Muscle of arm (tissue), 12 donors: Measurements from ENCODE around the gene KIF1B. TPM values are rescaled to one million over a fixed set of nuclear protein-coding genes. Genes with fewer than 3 reads are reported as not detected.
"Not testable (repeated sequence)": the region's sequence is repeated elsewhere in the genome, so short reads cannot be mapped to it uniquely, and the experiment has no call there.

Source experiments
- DNase-seq: peaks from one replicate; pipeline ENCODE4 v3.0.0-alpha.2; 2013
- polyA plus RNA-seq, 12 donors: library from polyadenylated mRNA; unstranded; fragments of 120-200 nt; gene quantifications; one replicate each; pipeline ENCODE4 v1.2.1, GENCODE V29; 2013; ENCODE audit not compliant: insufficient read length in 12 of 12

The KIF1B gene
- polyA plus RNA-seq, 12 donors: 84.4 to 601 (median 199) TPM

DNA sequence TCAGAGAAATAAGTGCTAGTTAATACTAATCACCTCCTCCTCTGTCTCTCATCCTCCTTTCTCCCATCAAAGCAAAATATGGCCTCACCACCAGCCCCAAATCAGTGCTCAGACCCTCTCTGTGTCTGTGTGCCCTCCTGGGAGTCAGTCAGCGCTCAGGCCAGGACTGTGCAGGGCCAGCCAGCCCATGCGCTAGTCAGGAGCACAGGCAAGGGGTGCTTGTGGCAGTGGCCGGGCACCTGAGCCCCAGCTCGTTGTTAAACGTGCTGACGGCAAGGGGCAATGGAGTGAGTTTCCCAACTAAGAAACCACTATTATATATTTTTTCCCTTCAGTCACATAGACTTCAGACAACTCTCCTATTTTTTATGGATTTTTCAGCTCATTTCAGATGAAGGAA lies 169.3 kb downstream of the KIF1B start:
- DNase-seq: no peak

DNA sequence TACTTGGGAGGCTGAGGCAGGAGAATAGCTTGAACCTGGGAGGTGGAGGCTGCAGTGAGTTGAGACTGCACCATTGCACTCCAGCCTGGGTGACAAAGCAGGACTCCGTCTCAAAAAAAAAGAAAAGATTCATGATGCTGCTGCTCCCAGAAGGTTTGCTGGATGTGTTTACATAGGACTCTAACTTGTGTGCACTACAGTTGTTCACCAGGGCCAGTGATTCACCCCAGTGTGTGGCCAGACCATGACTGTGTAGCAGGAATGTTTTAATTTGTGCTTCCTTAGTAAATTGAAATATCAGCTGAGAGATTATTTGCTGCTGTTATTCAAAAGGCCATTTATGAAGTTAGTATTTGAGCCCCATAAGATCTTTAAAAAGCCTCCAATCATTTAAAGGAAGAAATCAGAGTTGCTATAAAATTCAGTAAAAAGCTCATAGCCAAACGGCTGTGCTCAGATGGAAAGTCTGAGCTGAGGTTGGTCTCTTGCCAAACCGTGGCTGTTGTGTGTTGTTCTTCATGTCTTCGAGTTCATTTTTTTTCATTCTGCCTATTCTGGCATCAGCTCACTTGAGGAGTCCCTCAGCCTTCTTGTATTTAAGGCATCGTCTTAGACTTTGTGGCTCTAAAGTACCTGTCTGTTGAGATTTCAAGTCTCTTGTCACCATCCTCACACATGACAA lies 170.4 kb downstream of the KIF1B start:
- peak; percentile 80 for DNase-seq

DNA sequence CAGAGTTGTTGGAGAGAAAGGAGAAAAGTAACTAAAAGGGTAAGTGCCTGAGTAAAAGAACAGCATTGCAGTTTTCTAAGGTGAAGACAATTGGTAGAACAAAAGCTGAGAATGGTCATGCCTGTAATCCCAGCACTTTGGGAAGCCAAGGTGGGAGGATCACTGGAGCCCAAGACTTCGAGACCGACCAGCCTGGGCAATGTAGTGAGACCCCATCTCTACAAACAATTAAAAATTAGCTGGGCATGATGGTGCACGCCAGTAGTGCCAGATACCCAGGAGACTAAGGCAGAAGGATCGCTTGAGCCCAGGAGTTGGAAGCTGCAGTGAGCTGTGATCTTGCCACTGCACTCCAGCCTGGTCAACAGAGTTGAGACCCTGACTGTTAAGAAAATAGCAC lies 173.3 kb downstream of the KIF1B start:
- no peak for DNase-seq

DNA sequence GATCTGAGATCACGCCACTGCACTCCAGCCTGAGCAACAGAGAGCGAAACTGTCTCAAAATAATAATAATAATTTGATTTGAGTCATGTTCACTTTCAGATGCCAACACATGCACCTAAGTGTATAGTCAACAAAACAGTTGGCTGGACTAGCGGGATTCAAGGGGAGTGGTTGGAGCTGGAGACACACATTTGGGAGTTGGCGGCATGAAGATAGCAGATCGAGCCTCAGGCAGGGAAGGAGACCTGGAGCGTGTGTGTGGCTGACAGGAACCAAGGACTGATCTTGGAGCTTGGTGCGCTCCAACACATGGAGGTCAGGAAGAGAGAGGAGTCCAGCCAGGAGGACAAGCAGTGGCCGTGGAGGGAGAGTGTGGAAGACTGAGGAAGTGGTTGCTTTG lies 173.8 kb downstream of the KIF1B start:
- no peak for DNase-seq

DNA sequence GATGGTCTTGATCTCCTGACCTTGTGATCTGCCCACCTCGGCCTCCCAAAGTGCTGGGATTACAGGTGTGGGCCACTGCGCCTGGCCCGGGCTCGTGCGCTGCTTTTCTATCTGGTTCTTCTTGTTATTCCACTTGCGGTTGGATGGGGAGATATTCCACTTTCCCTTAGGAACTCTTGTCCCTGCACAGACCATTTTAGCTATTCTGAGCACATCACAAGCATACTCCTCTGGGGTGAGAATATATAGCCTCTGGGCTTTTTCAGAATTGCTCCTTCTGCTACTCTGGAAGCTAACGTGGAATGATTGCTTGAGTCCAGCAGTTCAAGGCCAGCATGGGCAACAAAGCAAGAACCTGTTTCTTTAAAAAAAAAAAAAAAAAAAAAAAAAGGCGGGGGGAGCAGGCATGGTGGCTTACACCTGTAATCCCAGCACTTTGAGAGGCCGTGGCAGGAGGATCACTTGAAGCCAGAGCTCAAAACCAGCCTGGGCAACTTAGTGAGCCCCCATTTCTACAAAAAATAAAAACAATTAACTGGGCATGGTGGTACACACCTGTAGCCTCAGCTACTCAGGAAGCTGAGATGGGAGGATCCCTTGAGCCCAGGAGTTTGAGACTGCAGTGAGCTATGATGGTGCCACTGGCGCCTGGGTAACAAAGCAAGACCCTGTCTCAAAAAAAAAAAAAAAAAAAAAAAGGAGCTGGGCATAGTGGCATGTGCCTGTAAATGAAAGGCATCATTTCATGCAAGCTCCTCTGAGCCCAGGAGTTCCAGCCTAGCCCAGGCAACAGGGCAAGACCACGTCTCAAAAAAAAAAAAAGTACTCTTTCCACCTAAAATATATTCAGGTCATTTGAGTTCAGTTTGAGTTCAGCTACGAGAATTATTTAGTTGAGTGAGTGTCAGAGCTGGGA lies 176.6 kb downstream of the KIF1B start:
- no peak for DNase-seq

DNA sequence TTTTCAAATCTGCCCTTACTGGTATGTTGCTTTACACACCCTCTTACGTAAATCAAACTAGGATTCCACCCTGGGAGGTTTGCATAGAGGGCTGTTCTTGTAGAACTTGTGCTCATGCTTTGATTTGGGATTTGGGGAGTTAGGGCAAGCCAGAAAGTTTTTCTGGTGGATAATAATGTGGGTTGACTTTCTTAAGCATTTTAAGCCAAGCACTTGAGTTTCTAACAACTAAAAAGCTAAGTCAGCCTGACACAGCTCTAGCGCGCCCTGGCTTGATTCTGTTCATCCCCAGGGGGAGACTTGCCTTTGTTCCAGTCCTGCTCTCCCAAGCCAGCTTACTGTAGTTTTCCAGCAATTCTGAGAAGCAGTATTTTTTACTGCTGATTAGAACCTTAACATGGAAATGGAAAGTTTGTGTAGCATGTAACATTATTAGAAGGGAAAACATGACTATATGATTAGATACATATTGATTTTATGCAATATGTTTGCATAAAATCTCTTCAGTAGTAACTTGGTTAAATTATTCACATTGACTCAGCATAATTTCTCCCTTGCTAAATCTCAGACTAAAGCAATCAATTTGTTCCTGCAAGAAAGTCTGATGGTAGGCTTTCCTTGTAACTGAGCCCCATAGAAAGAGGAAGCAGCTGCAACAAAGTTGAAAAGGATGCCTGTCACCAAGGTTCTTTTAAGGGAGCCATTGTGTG lies 177.5 kb downstream of the KIF1B start:
- DNase-seq: peak; percentile 91

DNA sequence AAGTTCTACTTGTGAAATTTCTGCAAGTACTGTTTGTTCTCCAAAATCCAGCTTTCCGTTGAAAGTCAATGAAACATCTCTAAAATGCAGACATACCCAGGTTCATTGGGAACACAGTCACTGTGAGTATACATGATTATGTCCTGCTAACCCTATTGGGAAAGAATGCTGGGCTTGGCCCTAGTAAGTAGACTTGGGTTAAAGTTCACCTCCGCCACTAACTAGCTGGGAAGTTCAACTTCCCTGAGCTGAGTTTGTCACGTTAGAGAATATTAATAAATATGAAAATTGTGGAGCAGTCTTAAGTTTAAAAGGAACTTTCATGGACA lies 178.0 kb downstream of the KIF1B start:
- DNase-seq: no peak

DNA sequence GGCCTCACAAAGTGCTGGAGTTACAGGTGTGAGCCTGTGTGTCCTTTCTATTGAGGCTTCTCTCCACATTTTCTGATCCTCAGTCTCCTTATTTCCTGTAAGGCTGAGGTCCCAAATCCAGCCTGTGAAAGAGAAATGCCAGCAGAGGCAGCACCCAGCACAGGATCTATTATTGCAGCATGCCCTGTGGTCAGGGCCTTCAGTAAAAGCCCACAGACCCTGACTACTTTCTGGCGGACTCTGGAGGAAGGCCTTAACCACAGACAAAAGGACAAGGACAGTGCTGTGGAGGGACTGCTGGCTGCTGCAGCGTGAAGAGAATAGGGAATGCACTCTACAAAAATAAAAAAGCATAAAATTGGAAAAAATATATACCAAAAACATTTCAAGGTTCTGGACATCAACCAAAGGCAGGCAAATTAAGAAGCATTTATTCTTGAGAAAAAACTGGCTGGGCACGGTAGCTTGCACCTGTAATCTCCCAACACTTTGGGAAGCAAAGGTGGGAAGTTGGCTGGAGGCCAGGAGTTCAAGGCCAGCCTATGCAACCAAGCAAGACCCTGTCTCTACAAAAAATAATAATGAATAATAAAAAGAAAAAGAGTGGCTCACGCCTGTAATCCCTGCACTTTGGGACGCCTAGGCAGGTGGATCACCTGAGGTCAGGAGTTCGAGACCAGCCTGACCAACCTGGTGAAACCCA lies 179.1 kb downstream of the KIF1B start:
- DNase-seq: no peak

DNA sequence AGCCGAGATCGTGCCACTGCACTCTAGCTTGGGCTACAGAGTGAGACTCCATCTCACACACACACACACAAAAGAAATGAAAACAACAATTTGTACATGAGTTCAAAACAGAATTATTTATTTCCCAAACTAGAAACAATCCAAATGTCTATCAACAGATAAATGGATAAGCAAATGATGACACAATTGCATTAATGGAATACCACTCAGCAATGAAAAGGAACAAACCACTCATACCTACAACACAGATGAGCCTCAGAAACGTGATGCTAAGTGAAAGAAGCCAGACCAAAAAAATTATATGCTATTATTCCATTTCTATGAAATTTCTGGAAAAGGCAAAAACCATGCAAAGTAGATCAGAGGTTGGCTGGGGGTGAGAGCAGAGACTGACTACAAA lies 186.5 kb downstream of the KIF1B start:
- no peak for DNase-seq

DNA sequence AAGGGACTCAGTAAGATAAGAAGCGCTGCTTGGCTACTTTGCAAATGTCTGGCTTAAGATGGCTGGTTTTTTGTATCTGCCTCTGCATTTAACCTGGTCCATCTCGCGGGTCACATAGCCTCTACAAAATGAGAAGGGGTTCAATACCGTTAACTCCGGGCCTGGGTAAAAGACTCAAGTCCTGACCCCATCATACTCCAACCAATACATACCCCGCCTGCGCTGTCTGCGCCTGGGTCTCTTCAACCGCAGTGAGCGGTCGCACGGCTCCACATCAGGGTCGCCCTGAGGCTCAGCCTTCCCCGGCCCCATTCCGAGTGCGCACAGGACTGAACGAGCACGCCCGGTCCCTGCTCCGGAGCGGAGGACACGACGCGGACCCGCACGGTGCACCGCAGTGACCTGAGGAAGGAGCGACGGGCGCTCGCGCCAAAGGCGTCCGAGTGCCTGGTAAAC lies 187.9 kb downstream of the KIF1B start:
- DNase-seq: no peak

DNA sequence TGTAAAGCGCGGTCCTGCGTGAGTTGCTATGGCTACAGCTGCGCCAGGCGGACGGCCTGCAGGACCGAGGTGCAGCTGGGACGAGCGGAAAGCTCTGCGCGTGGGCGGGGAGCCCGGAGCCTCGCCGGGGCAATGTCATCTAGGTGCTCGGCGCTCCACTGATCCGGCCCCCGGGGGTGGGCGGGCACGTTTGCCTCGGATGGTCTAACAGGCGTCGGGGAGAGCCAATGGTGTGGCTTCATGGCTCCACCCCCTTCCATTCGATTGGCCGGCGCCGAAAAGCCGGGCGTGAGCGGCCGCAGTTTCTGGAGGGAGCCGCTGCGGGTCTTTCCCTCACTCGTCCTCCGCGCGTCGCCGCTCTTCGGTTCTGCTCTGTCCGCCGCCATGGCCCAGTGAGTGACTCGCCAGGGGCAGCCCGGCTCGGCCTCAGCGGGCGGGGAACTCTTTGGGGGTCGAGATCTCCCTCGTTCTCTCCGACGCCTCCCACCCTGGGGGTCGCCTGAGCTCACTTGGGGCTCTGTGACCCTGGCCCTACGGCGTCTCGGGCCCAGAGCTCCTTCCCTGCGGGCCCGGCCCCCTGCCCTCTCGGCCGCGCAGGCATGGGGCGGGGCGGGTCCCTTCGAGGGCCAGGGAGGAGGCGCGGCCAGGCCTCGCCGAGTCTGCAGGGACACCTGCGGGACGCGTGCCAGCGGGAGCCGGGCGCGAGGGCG lies 188.5 kb downstream of the KIF1B start, which contains the start of gene PGD:
TSS of gene PGD (plus strand) at position 331 of the 710 bp plus-strand sequence. CDS start at position 385, 54 bp downstream.
- DNase-seq: peak; percentile 97

DNA sequence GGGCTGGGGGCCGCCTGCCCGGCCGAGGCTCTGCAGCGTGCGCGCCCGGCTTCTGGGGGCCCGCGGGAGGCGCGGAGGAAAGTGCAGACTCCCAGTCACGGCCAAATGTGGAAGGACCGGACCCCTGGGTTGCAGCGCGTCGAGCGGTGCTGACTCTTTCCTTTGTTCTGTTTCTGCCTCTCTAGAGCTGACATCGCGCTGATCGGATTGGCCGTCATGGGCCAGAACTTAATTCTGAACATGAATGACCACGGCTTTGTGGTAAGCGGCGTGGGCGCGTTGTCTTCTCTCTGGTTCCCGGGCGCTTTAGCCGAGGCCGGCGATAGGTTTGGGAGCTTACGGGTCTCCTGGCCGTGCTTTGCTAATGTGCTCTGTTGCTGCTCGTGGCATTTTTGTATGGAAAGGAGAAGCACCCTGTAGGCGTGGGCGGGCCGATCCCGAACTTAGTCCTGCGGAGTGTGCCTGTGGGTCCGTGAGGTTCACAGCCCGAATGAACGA lies 189.1 kb downstream of the KIF1B start:
- peak; percentile 34 for DNase-seq

DNA sequence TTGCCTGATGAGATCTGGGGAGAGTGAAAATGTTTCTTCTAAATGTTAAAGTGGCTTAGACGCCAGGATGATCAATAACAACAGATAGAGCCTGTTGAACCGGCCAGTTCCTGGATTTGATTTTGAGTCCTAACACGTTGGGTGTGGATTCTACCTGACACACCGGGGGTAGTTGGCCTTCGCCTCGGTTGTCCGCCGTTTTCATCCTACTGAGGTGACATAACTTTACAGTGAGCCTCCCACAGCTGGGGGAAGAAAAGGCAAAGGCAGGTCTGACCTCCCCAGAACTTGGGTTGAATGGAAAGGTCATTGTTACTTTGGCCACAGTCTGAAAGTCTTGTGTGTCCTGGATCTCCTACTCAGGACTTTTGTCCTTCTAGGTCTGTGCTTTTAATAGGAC lies 189.6 kb downstream of the KIF1B start:
- DNase-seq: no peak

DNA sequence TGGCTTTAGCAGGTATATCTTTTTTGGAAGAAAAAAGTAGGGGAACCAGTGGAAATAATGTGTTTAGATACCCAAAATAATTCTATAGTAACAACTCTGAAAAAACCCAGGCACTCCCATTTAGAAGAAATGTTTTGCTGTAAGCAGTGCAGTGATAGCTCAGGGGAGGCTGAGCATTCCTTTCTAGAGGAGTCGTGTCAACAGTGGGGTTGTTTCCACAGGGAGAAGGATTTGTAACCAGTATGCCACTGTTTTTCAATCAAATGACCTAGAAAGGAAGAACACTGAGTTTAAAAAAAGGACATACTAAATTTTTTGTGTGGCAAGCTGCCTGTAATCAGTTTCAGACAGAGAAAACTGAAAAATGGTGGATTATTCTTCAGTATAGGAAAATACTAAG lies 190.9 kb downstream of the KIF1B start:
- DNase-seq: no peak

DNA sequence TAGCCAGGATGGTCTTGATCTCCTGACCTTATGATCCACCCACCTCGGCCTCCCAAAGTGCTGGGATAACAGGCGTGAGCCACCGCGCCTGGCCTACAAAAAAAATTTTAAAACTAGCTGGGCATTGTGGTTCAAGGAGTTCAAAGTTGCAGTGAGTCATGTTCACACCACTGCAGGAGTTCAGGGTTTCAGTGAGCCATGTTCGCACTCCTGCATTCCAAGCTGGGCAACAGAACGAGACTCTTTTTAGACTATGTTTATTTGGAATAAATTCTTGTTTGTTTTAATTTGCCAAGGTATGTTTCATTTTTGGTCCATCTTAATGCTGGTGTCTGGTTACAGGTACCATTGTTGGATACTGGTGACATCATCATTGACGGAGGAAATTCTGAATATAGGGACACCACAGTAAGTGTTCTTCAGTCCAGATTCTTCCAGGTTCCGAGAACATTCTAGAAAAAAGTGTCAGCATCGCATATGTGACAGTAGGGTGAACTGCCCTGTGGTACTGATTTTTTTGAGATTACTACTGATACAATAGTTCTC lies 192.4 kb downstream of the KIF1B start:
- DNase-seq: no peak

DNA sequence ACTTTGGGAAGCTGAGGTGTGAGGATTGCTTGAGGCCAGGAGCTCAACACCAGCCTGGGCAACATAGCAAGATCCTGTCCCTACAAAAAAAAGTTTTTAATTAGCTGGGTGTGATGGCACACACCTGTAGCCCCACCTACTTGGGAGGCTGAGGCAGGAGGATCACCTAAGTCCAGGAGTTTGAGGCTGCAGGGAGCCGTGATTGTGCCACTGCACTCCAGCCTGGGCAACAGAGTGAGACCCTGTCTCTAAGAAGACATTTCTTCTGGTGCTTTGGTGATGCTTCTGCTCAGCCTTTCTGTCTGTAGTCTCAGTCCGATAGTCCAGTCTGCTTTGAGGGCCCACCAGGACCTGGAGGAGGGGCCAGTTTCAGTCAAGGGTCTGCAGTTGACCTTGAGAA lies 196.8 kb downstream of the KIF1B start:
- DNase-seq: no peak

DNA sequence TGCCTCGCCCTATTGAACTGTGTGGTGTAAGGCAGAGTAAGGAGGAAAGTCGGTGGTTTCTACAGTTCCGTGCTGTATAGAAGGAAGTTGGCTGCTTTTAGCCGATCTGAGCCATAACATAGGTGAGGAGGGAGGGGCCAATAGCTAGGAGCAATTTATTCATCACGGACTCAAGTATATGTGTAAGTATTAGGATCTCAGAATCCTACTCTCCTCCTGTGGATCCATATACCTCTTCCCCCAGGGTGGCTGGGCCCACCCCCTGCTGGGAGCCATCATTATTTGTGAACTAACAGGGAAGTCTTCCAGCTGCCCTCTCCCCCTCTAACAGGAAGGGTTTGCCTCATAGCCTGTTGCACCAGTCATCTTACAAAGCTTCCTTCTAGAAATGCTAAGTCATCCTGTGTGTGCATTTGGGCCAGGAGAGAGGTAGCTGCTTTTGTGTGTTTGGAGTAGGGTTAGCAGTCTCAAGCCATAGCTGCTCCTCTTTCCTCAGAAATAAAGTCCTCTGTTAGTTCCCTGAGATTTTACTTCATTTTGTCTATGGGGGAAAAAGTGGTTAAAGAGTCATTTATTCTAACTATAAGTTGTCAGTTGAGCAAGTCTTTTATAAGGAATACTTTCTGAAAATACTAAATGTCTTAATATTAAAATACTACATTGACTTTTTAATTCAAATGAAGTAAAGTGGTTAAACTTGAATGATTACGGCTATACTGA lies 205.0 kb downstream of the KIF1B start:
- no peak for DNase-seq

DNA sequence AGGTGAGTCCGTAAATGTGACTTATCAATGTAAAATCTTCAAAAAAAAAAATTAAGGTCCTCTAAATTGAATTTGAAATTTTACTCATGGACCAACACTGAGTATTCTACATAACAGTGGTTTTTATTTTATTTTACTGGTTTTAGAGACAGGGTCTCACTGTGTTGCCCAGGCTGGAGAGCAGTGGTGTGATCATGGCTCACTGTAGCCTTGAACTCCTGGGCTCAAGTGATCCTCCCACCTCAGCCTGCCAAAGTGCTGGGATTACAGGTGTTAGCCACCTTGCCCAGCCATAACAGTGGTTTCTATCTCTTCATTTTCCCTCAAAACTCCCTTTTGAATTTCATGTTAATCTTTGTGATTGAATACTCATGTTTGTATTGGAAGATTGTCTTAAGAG lies 205.6 kb downstream of the KIF1B start:
- DNase-seq: not testable (repeated sequence)

DNA sequence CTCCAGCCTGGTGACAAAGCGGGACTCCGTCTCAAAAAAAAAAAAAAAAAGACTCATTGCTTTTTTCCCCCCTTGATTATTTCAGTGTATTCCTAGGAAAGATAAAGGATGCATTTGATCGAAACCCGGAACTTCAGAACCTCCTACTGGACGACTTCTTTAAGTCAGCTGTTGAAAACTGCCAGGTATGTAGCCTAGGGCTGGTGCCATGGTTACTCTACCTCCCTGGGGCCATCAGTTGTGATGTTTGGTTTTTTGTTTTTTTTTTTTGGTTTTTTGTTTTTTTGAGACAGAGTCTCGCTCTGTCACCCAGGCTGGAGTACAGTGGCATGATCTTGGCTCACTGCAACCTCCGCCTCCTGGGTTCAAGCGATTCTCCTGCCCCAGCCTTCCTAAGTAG lies 208.4 kb downstream of the KIF1B start:
- DNase-seq: not testable (repeated sequence)

DNA sequence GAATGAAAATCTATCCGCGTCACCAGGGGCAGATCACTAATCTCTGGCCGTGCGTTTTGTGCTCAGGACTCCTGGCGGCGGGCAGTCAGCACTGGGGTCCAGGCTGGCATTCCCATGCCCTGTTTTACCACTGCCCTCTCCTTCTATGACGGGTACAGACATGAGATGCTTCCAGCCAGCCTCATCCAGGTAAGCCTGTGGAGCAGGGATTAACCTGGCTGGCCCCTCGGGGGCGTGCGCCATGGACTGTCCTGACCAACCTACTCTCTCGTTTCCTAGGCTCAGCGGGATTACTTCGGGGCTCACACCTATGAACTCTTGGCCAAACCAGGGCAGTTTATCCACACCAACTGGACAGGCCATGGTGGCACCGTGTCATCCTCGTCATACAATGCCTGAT lies 209.0 kb downstream of the KIF1B start:
- DNase-seq: no peak
